Mucosa of descending colon (tissue), 3 donors: Measurements from ENCODE around the gene IL2RA. TPM values are rescaled to one million over a fixed set of nuclear protein-coding genes. Genes with fewer than 3 reads are reported as not detected.
A peak's percentile ranks its signal among the peaks of the same experiment; 100 is the strongest.

Source experiments
- ATAC-seq: fragments of 200-7000 bp; cut with Tn5 transposase; one replicate; pipeline ENCODE4 v1.9.1; 2020; ENCODE audit warnings: mild to moderate bottlenecking, moderate library complexity
- DNase-seq, 3 donors: peaks; one replicate each; pipeline ENCODE4 v3.0.0-alpha.2; 2020
- H3K36me3 ChIP-seq: fragments of 200-600 bp; one replicate; pipeline ENCODE4 v1.8.0; 2021; ENCODE audit warnings: low read depth, mild to moderate bottlenecking
- H3K4me1 ChIP-seq: fragments of 200-600 bp; one replicate; pipeline ENCODE4 v1.8.0; 2021; ENCODE audit warnings: low read depth, mild to moderate bottlenecking
- H3K4me3 ChIP-seq: fragments of 200-600 bp; one replicate; pipeline ENCODE4 v1.8.0; 2021; ENCODE audit warnings: mild to moderate bottlenecking
- H3K9me3 ChIP-seq: fragments of 200-600 bp; one replicate; pipeline ENCODE4 v1.8.0; 2021; ENCODE audit warnings: mild to moderate bottlenecking
- CTCF ChIP-seq: fragments of 200-600 bp; IDR thresholded peaks from one replicate; pipeline ENCODE4 v1.8.0; 2022; ENCODE audit warnings: antibody characterized with exemption, mild to moderate bottlenecking
- intact Hi-C, 2 donors: fragments of 100-400 bp; cut with DNase I in 1 of 2; cut with micrococcal nuclease in 1 of 2; formaldehyde crosslinking; loops; one replicate each; pipeline versions ENCODE4 v1.11.0 to v1.11.1; 2022; cut with DNase I, micrococcal nuclease
- total RNA-seq, 3 donors: library from RNA; stranded (reverse); fragmentation: NEBNext Ultra II Directional in 2 of 3; extraction: Animal tissue kit (Norgen Biotek cat#: 25700) in 2 of 3; gene quantifications; one replicate each; pipeline versions ENCODE4 v1.2.1 to v1.2.4, GENCODE V29; 2021 to 2023
- donor health status: DM: no; HTN: no; CAD: no; lungs with moderate emphysema.
- donor health status: DM: no; HTN: no; CAD: no.
- donor health status: DM: no; HTN: yes; CAD: no.

Gene IL2RA
- total RNA-seq, 3 donors from 2014 or later: 1.2 to 3.7 (median 2.1) TPM

GRCh38 chr10:6095810-6096570 is 33.8 kb upstream of the IL2RA start:
- no peaks in the 10 kb centered on the region for H3K36me3 ChIP-seq
- H3K4me3 ChIP-seq: no peak overlapping the region
- ATAC-seq (no peak), DNase-seq (no peak)
- no peaks in the 10 kb centered on the region for H3K9me3 ChIP-seq
- H3K4me1 ChIP-seq: peaks cover 10% of the 10 kb centered on the region
- intact Hi-C loops: no loop called here
- no peak for TF ChIP-seq CTCF

GRCh38 chr10:6092731-6093130 is 30.6 kb upstream of the IL2RA start:
- no peak for TF ChIP-seq CTCF
- DNase-seq: no peak
- Histone ChIP-seq H3K4me1 (peaks cover 23% of the 10 kb centered on the region), H3K36me3 (no peaks in the 10 kb centered on the region), H3K9me3 (no peaks in the 10 kb centered on the region), H3K4me3 (no peak overlapping the region)
- no peak for ATAC-seq
- intact Hi-C loops: no loop called here

GRCh38 chr10:6091630-6092029 is 29.5 kb upstream of the IL2RA start:
- intact Hi-C loops: no loop called here
- no peak for DNase-seq
- no peak overlapping the region for H3K4me3 ChIP-seq

GRCh38 chr10:6089334-6090219 is 27.4 kb upstream of the IL2RA start:
- ATAC-seq (peak; percentile 29), DNase-seq (peak; percentile 32 to 58 (median 55))
- Histone ChIP-seq H3K36me3 (no peaks in the 10 kb centered on the region), H3K4me1 (peaks cover 25% of the 10 kb centered on the region), H3K9me3 (no peaks in the 10 kb centered on the region), H3K4me3 (peak overlapping the region; percentile 97)
- TF ChIP-seq CTCF: no peak
- intact Hi-C loops: loop anchor here in 1 of 2 donors (10.0 kb wide), 1 partner anchor 75 kb away; no protein-coding TSS in a partner anchor

More at GRCh38 chr10:6091630-6092029, 29.5 kb upstream of the IL2RA start:
- ATAC-seq: no peak
- TF ChIP-seq CTCF: no peak
- Histone ChIP-seq H3K9me3 (no peaks in the 10 kb centered on the region), H3K36me3 (no peaks in the 10 kb centered on the region), H3K4me1 (peaks cover 23% of the 10 kb centered on the region)

- Histone ChIP-seq H3K4me1 (peaks cover 25% of the 10 kb centered on the region), H3K9me3 (no peaks in the 10 kb centered on the region), H3K4me3 (peak within 1 kb of the TSS; percentile 97), H3K36me3 (no peaks in the 10 kb centered on the region)
- DNase-seq (peak; percentile 97 to 98 (median 97)), ATAC-seq (peak; percentile 97)
- peak; percentile 100 for TF ChIP-seq CTCF
- intact Hi-C loops: loop anchor here in 1 of 2 donors (10.0 kb wide), 1 partner anchor 74 kb away; no protein-coding TSS in a partner anchor
Observed at GRCh38 chr10:6088721-6089333, 26.7 kb upstream of the IL2RA start, which contains the start of gene RBM17. RBM17 (plus strand) TSS chr10:6089034; CDS start chr10:6097066, 8,032 bp downstream.
